Mesendoderm (in vitro differentiated cells): Measurements from ENCODE around the gene TRAPPC2B.

ENCODE experiments used
- DNase-seq: peaks from one replicate; pipeline ENCODE4 v3.0.0; 2013
- H2AK5ac ChIP-seq: 2 replicates; pipeline ENCODE4 v1.6.1; 2013; ENCODE audit warnings: low read length, inconsistent platforms
- H2BK120ac ChIP-seq: 2 replicates; pipeline ENCODE4 v1.6.1; 2013; ENCODE audit warnings: low read depth, mild to moderate bottlenecking, low read length, moderate library complexity, mixed read lengths
- H2BK15ac ChIP-seq: replicated peaks from 2 replicates; pipeline ENCODE4 v1.6.1; 2013; ENCODE audit warnings: low read depth, mild to moderate bottlenecking, moderate library complexity
- H2BK5ac ChIP-seq: 2 replicates; pipeline ENCODE4 v1.6.1; 2013; ENCODE audit warnings: low read length, inconsistent platforms
- H3K18ac ChIP-seq: 2 replicates; pipeline ENCODE4 v1.6.1; 2013; ENCODE audit warnings: mild to moderate bottlenecking, low read length, mixed read lengths
- H3K23ac ChIP-seq: one replicate; pipeline ENCODE4 v1.6.1; 2013; ENCODE audit warnings: low read length
- H3K27ac ChIP-seq: 2 replicates; pipeline ENCODE4 v1.5.1; 2013; ENCODE audit warnings: low read depth, mild to moderate bottlenecking, inconsistent platforms, low read length, moderate library complexity
- H3K27me3 ChIP-seq: 2 replicates; pipeline ENCODE4 v1.6.1; 2013; ENCODE audit warnings: low read length, control low read depth, mild to moderate bottlenecking, inconsistent platforms; ENCODE audit not compliant: insufficient read depth, poor library complexity
- H3K36me3 ChIP-seq: 2 replicates; pipeline ENCODE4 v1.6.1; 2013; ENCODE audit warnings: low read length, inconsistent platforms; ENCODE audit not compliant: control insufficient read depth, insufficient read depth
- H3K4ac ChIP-seq: one replicate; pipeline ENCODE4 v1.6.1; 2013; ENCODE audit warnings: low read depth, mild to moderate bottlenecking, low read length, moderate library complexity
- H3K4me1 ChIP-seq: 2 replicates; pipeline ENCODE4 v1.6.1; 2013; ENCODE audit warnings: low read depth, low read length, inconsistent platforms; ENCODE audit not compliant: control insufficient read depth
- H3K4me2 ChIP-seq: 2 replicates; pipeline ENCODE4 v1.6.1; 2013; ENCODE audit warnings: low read length
- H3K4me3 ChIP-seq: 2 replicates; pipeline ENCODE4 v1.5.1; 2013; ENCODE audit warnings: mild to moderate bottlenecking, low read length
- H3K56ac ChIP-seq: one replicate; pipeline ENCODE4 v1.6.1; 2013; ENCODE audit warnings: low read length
- H3K79me1 ChIP-seq: 2 replicates; pipeline ENCODE4 v1.6.1; 2013; ENCODE audit warnings: low read length, inconsistent platforms
- H3K79me2 ChIP-seq: 2 replicates; pipeline ENCODE4 v1.6.1; 2013; ENCODE audit warnings: mild to moderate bottlenecking, low read length; ENCODE audit not compliant: control insufficient read depth, insufficient read depth
- H3K9ac ChIP-seq: 2 replicates; pipeline ENCODE4 v1.6.1; 2013; ENCODE audit warnings: low read length, inconsistent platforms
- H4K5ac ChIP-seq: one replicate; pipeline ENCODE4 v1.6.1; 2013; ENCODE audit warnings: low read length
- H4K8ac ChIP-seq: one replicate; pipeline ENCODE4 v1.6.1; 2013; ENCODE audit warnings: low read depth, mild to moderate bottlenecking, control low read depth, low read length, moderate library complexity
- WGBS: extraction: QIAGEN DNeasy Blood & Tissue Kit; methylation state at CpG from one replicate; pipeline ENCODE4 v1.1.7; 2013; ENCODE audit warnings: low lambda C conversion rate, missing lambda C conversion rate; ENCODE audit not compliant: insufficient coverage; ENCODE audit errors: extremely low coverage; 5-methylcytosine and 5-hydroxymethylcytosine counted together

Gene TRAPPC2B

GRCh38 chr19:57342582-57342981 is 20.8 kb upstream of the TRAPPC2B start:
- H4K8ac ChIP-seq = no peak overlapping the region
- H3K27ac ChIP-seq = no peak overlapping the region
- H3K36me3 ChIP-seq = no peaks in the 10 kb centered on the region
- no peak overlapping the region for H3K4me3 ChIP-seq
- H4K5ac ChIP-seq = no peak overlapping the region
- no peaks in the 10 kb centered on the region for H3K27me3 ChIP-seq
- H3K4ac ChIP-seq = no peak overlapping the region
- no peaks in the 10 kb centered on the region for H3K4me1 ChIP-seq
- no peak overlapping the region for H3K18ac ChIP-seq
- DNase-seq = no peak
- no peaks in the 10 kb centered on the region for H3K79me1 ChIP-seq
- no peak overlapping the region for H2BK120ac ChIP-seq
- H3K4me2 ChIP-seq = no peak overlapping the region
- H3K9ac ChIP-seq = no peak overlapping the region
- no peak overlapping the region for H3K23ac ChIP-seq
- no peak overlapping the region for H3K56ac ChIP-seq
- no peaks in the 10 kb centered on the region for H3K79me2 ChIP-seq
- no CpG with 5 or more reads among the region's 6 CpGs for WGBS
- H2AK5ac ChIP-seq = no peak overlapping the region
- no peak overlapping the region for H2BK5ac ChIP-seq
- no peak overlapping the region for H2BK15ac ChIP-seq

- peaks cover 5% of the 10 kb centered on the region for H3K4me1 ChIP-seq
- H3K23ac ChIP-seq = no peak overlapping the region
- no peak overlapping the region for H2BK15ac ChIP-seq
- H3K9ac ChIP-seq = no peak overlapping the region
- no CpG with 5 or more reads among the region's 3 CpGs for WGBS
- no peak overlapping the region for H4K8ac ChIP-seq
- H3K4ac ChIP-seq = no peak overlapping the region
- no peak overlapping the region for H2AK5ac ChIP-seq
- no peak overlapping the region for H3K4me3 ChIP-seq
- no peak for DNase-seq
- no peaks in the 10 kb centered on the region for H3K27me3 ChIP-seq
- H3K4me2 ChIP-seq = no peak overlapping the region
- H3K79me1 ChIP-seq = peaks cover 18% of the 10 kb centered on the region
- no peak overlapping the region for H3K27ac ChIP-seq
- no peak overlapping the region for H2BK5ac ChIP-seq
- H3K79me2 ChIP-seq = peaks cover 19% of the 10 kb centered on the region
- H3K18ac ChIP-seq = no peak overlapping the region
- H4K5ac ChIP-seq = no peak overlapping the region
- no peaks in the 10 kb centered on the region for H3K36me3 ChIP-seq
- no peak overlapping the region for H3K56ac ChIP-seq
- H2BK120ac ChIP-seq = no peak overlapping the region
Observed at GRCh38 chr19:57348136-57348535, 15.2 kb upstream of the TRAPPC2B start.

- Histone ChIP-seq H3K79me2 (peaks cover 24% of the 10 kb centered on the region), H3K27ac (no peak within 1 kb of the TSS), H3K23ac (no peak within 1 kb of the TSS), H2BK120ac (no peak within 1 kb of the TSS), H2AK5ac (no peak within 1 kb of the TSS), H3K18ac (no peak within 1 kb of the TSS), H3K36me3 (peaks cover 6% of the 10 kb centered on the region), H3K4me3 (peak within 1 kb of the TSS; percentile 94), H3K4ac (no peak within 1 kb of the TSS), H4K5ac (peak within 1 kb of the TSS; percentile 94), H2BK5ac (no peak within 1 kb of the TSS), H3K27me3 (no peaks in the 10 kb centered on the region), H3K56ac (peak within 1 kb of the TSS; percentile 95), H3K79me1 (peaks cover 22% of the 10 kb centered on the region), H4K8ac (peak within 1 kb of the TSS; percentile 91), H3K9ac (peak within 1 kb of the TSS; percentile 93), H3K4me2 (peak within 1 kb of the TSS; percentile 80), H3K4me1 (peaks cover 5% of the 10 kb centered on the region), H2BK15ac (no peak within 1 kb of the TSS)
- peak; percentile 98 for DNase-seq
- no CpG with 5 or more reads among the region's 57 CpGs for WGBS
Observed at GRCh38 chr19:57350877-57351805, 12.2 kb upstream of the TRAPPC2B start, which contains the start of gene ZNF304. Gene ZNF304, plus strand, starts transcription at chr19:57351271. Its CDS starts 394 bp downstream, at chr19:57351665.

GRCh38 chr19:57351867-57352266 is 11.5 kb upstream of the TRAPPC2B start:
- Histone ChIP-seq H3K79me2 (peaks cover 24% of the 10 kb centered on the region), H3K27me3 (no peaks in the 10 kb centered on the region), H3K18ac (no peak overlapping the region), H2BK15ac (no peak overlapping the region), H3K27ac (no peak overlapping the region), H3K4me3 (peak overlapping the region; percentile 94), H3K56ac (peak overlapping the region; percentile 95), H4K5ac (no peak overlapping the region), H3K36me3 (peaks cover 8% of the 10 kb centered on the region), H2AK5ac (no peak overlapping the region), H2BK120ac (no peak overlapping the region), H3K4me2 (peak overlapping the region; percentile 54), H3K4ac (no peak overlapping the region), H2BK5ac (no peak overlapping the region), H3K79me1 (peaks cover 22% of the 10 kb centered on the region), H3K23ac (no peak overlapping the region), H4K8ac (no peak overlapping the region), H3K9ac (peak overlapping the region; percentile 93), H3K4me1 (peaks cover 5% of the 10 kb centered on the region)
- peak; percentile 14 for DNase-seq
- no CpG with 5 or more reads among the region's 7 CpGs for WGBS

- no peak overlapping the region for H2BK15ac ChIP-seq
- H3K4me2 ChIP-seq = no peak overlapping the region
- no peak overlapping the region for H3K18ac ChIP-seq
- H3K27me3 ChIP-seq = no peaks in the 10 kb centered on the region
- H4K5ac ChIP-seq = no peak overlapping the region
- peaks cover 24% of the 10 kb centered on the region for H3K79me1 ChIP-seq
- no peak overlapping the region for H2BK120ac ChIP-seq
- no peak overlapping the region for H3K4ac ChIP-seq
- H4K8ac ChIP-seq = no peak overlapping the region
- DNase-seq = no peak
- peaks cover 12% of the 10 kb centered on the region for H3K36me3 ChIP-seq
- H3K9ac ChIP-seq = no peak overlapping the region
- H3K79me2 ChIP-seq = peaks cover 24% of the 10 kb centered on the region
- no peak overlapping the region for H3K56ac ChIP-seq
- no CpG with 5 or more reads among the region's 4 CpGs for WGBS
- H3K27ac ChIP-seq = no peak overlapping the region
- no peak overlapping the region for H2BK5ac ChIP-seq
- no peak overlapping the region for H2AK5ac ChIP-seq
- no peak overlapping the region for H3K23ac ChIP-seq
- H3K4me3 ChIP-seq = no peak overlapping the region
- H3K4me1 ChIP-seq = peaks cover 5% of the 10 kb centered on the region
Observed at GRCh38 chr19:57355916-57356315, 7.4 kb upstream of the TRAPPC2B start.
